GM19193 (cell line): Measurements from ENCODE around the gene SPTBN1.

Experiments
- POLR2A ChIP-seq: IDR thresholded peaks from 4 replicates; pipeline ENCODE4 v1.6.1; 2011; ENCODE audit not compliant: insufficient read depth, insufficient read length; ENCODE audit errors: extremely low read depth

Gene SPTBN1

DNA sequence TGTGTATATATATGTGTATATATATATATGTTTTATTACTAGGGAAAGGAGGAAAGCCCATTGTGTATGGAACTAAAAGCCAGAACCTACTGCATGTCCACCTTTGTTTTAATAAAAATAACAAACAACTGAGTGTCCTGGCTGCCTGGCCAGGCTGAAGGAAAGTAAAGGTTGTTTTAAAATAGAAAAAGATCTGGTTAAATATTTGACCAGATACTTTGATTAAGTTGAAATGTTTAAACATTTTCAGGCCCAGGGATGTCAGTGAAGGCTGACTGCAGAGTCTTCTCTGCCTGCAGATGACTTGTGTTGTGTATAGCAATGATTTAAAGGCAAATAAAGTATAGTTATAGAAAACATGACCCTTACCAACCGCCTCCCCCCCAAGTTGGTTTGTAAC lies 22.8 kb downstream of the SPTBN1 start:
- no peak for TF ChIP-seq POLR2A

DNA sequence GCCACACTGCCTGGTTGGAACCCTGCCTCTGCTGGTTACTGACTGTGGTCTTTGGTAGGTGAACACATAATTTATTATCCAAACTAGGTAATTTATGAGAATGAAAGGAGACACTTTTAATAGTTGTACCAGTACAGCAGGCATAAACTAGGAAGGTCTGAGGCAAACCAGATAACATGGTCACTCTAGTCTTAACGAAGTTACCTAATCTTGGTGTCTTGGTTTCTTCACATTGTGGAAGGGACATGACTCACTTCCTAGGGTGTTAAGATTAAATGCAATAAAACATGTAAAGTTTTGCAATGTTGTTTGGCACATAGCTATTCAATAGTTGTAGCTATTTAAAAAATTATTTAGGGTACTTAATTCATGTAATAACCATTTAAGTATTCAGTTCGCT lies 23.3 kb downstream of the SPTBN1 start:
- no peak for TF ChIP-seq POLR2A

DNA sequence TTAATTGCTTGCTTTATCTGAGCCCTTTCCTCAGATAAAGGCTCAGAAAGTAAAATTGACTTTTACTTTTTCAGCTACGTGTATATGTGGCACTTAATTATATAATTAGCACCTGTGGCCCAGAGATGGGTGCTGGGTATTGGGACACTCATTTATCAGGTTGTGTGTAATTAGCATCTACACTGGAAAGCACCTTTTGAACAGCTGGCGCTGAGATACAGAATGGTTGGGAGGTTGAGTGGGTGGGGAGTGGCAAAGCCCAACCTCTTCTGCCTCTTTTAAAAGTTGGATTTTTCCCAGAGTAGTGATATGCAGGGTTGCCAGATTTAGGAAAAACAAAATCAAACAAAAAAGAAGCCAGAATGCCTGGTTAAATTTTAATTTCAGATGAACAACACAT lies 23.9 kb downstream of the SPTBN1 start:
- TF ChIP-seq POLR2A: no peak

DNA sequence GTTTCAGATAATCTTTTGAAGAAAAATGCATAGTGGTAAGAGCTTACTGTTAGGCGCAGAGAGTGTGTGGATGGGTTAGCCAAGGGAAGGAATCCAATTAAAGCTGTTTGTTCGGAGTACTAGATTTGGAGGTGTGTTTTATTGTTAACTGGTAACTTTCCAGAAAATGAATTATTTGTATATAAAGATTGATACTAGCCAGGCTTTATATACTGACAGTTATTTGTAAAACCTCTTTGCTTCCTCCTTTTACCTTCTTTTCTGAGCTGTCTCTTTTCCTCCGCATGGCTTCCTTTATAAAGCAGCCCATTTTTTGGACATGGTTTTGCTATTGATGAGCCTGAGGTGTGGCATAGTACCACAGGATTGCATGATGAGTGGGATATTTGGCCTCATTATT lies 25.6 kb downstream of the SPTBN1 start:
- TF ChIP-seq POLR2A: no peak

DNA sequence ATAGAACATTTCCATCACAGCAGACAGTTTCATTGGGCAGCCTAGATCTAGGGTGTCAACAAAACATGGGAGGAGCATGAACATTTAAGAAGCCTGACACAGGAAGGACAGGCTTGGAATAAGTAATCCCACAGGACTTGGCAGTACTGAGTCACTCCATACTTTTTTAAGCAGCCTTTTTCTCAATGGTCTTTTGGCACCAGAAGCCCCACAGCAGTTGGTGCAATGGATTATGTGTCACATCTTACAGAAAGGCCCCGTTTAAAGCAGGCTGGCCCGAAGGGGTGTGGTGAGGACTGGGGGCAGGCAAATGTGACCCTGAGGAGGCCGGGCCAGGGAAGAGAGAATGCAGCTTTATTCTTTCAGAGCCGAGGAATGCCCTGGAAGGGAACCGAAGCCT lies 26.6 kb downstream of the SPTBN1 start:
- no peak for TF ChIP-seq POLR2A

DNA sequence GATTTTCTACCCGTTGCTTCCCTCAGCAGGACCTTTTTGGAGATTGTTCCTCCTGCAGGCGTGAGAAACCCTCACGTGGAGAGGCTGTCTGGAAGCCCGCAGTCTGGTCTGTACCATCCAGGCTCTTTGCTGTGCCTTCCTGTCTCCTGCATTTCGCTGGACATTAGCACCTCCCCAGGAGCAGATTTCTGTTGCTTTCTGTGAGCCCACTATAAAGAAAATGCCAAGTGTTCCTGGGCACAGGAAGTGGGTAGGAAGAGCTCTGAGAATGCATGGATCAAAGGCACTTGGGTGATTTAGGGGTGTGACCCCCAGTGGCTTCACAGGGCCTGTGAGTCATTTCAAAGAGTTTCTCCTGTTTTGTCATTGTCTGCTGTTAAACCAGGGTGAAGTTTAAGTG lies 27.3 kb downstream of the SPTBN1 start:
- no peak for TF ChIP-seq POLR2A

DNA sequence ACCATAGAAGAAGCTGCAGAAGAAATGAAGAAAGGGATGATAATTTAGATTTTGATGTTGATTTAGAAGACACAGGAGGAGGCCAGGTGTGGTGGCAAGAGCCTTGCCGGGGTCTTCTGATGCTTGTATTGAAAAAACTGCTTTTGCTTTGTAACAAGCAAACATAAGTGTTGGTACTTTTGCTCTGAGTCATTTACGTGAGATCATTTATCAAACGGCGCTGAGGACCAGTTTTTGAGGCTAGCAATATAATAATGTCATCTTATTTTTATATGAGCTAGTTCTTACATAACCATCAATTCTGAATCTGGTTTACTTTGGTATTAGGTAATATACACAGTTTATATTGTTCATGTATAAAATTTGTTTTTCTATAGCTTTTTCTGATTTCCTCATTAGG lies 30.6 kb downstream of the SPTBN1 start:
- TF ChIP-seq POLR2A: no peak

DNA sequence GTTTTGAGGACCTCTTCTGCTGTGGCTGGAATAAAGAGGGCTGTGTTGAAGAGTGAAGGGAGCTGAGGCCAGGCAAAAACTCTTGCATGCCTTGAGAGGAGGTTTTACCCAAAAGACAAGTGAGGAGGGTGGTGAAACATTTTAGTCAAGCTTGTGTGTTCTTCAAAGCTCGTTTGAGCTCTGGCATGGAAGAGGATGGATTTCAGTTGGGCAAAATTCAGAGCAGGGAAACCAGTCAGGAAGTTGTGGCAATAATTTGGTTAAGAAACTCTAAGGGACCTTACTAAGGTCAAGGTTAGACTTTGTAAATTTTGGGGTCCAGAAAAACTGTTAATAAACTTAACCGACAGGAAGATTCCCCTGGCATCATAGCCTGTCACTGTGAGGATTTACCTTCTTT lies 34.7 kb downstream of the SPTBN1 start:
- no peak for TF ChIP-seq POLR2A

DNA sequence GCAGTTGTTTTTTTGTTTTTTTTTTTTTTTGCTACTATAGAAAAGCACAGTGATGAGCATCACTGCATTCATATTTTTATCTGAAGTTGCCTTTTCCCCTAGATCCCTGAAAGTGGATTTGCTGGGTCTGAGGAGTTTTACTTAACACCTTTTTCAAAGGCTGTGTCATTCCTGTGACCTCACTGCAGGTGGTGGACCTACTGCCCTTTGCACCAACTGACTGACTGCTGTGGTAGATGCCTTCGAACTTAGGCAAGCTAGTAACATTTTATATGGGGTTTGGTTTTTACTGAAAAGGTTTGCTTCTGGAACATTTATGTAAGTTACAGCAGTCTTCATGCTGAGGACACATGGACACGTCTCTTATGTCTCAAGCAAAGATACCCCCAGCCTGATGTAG lies 36.2 kb downstream of the SPTBN1 start:
- TF ChIP-seq POLR2A: no peak

DNA sequence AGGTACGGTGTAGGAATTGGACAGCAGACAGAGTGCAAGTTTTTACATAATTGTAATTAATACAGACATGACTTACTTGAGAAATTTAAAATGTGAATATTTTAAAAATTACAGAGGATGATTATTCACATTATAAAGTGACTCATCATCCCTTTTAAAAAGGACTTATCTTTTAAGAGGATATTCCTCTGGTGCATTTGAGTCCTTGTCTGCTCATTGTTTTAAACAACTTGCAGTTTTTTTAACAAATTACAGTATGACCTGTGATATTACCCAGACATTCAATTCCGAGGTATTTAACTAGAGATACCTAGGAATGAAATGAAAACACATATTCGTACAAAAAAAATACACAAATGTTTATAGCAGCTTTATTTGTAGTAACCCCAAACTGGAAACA lies 38.0 kb downstream of the SPTBN1 start:
- TF ChIP-seq POLR2A: no peak

DNA sequence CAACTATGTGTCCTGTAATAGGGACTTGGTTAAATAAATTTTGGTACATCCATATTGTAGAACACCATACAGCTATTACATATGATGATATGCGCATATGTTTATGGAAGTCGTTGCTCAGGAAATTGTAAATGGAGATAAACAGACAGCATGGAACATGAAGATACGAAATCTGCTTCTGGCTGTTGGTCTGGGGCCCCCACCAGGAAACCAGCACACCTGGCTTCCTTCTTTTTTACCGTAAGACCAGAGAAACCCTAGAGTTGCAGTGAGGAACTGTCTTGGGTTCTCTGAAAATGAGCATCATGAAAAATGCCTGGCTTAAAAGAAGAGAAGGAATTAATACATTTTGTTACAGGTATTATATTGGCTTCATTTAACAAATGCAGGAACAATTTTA lies 40.8 kb downstream of the SPTBN1 start:
- no peak for TF ChIP-seq POLR2A

DNA sequence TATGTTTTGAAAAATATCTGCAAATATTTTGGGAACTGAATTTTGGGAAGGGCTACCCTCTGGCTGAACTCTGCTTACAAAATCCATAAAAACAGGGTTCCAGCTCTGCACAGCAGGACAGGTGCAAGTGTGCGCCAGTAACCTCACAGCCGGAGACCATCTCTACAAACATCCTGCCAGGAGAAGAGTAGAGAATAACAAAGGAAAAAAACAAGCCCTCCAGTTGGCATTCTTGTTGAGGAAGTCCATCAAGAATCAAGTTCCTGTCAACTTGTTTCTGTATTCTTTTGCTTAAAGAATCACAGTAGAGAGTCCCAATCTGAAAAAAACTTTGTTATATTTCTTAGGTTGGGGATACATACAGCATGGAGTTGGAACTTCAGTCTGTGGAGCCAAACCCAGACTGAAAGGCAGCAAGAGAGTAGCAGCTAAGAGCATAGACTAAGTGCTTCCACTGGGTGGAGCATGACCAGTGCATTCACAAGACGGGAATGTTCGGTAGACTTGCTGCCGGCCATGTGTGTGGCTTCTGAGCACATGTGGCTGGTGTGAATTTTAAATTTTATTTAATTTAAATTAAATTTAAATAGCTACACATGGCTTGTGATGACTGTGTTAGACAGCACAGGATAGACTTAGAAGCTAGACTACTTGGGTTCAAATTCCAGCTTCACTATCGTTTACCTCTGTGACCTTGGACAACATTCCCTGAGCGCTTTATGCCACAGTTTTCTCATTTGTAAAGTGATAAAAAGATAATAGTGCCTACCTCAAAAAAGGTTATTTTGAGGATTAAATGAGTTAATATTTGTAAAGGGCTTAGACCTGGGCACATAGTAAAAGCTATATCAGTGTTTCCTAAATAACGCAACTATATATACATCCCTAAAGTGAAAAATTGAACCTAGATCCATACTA lies 41.9 kb downstream of the SPTBN1 start:
- TF ChIP-seq POLR2A: no peak

DNA sequence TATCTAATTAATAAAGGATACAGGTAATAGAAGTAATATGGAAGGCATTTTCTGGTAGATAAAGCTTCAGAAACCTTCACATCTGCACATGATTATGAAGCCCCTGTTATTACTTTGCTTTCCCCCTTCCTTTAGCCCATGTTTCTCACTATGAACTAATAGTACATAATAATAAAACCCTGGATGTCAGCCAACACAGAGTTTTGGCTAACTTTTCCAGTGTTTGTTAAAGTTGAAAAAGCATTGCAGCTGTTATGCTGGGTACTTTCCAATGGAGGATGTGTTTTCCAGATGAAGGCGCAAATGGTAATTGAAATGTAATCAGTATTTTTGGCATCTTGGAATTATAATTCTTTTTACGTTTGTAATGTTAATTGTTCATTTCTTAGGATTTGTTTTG lies 43.5 kb downstream of the SPTBN1 start:
- TF ChIP-seq POLR2A: no peak

DNA sequence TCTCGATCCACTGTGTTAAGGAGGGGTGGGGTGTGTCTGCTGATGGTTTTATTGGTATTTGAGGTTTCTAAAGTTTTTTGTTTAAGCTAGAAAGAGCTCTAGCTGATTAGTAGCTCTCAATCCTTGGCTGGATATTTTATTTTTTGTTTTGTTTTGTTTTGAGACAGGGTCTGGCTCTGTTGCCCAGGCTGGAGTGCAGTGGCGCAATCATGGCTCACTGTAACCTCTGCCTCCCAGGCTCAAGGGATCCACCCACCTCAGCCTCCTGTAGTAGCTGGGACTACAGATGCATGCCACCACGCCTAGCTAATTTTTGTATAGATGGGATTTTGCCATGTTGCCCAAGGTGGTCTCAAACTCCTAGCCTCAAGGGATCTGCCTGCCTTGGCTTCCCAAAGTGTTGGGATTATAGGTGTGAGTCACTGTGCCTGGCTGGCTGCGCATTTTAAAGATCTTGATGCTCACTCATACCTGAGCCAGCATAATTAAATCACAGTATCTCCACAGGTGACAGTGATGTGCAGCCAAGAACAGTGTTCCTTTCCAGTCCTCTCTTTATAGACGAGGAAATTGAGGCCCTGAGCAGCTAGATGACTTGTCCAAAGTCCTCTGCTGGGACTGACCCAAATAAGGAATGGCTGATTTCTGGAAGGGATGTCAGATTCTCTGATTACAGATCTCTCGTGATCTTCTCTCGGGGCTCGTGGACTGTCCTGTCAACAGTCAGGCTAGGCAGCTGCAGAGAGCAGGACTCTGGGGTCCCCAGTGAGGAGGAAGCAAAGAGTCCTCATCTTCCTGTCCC lies 44.5 kb downstream of the SPTBN1 start:
- no peak for TF ChIP-seq POLR2A

DNA sequence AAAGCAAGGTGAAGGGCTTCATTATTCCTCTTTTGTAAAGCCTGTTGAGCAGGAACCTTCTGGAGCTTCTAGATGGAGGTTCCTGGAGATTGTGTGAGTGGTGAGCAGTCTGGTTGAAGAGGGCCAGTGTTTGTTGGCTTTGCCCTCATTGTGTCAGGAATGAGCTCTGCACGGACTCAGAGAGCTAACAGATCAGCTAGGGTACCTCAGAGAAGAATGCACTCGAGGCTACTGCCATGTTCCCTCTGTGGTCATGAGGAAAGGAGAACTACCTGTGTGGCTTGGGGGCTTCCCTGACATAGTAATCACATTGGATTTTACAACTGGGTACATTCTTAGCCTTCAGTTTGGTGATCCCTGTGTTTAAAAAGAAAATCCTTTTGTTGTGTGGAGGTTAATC lies 46.6 kb downstream of the SPTBN1 start:
- TF ChIP-seq POLR2A: no peak

DNA sequence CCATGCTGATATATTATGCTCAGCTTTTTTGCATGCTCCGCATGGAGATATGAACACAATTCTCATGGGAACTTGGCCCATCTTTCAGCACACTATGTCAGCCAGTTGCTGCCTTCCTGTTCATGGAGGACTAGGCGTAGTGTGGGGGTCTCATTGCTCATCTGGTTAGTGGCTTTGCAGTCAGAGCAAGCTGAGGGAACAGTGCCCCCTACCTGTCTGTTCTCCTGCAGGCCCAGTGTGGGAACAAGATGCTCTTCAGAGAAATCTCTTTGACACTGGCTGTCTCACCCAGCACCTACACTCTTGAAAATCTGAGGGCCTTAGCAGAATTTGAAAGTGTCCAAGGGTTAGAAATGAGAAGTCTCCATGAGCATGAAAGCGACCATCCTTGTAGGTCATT lies 47.1 kb downstream of the SPTBN1 start:
- no peak for TF ChIP-seq POLR2A
